ENCODE data around the gene NPPB. TPM values are rescaled to one million over a fixed set of nuclear protein-coding genes. Genes with fewer than 3 reads are reported as not detected.

NPPB gene
- total and polyA plus RNA-seq, 9 of the 15 experiments (the other 6 are each of a cell fraction or from before 2014, with no cell fraction given), result not detected

DNA sequence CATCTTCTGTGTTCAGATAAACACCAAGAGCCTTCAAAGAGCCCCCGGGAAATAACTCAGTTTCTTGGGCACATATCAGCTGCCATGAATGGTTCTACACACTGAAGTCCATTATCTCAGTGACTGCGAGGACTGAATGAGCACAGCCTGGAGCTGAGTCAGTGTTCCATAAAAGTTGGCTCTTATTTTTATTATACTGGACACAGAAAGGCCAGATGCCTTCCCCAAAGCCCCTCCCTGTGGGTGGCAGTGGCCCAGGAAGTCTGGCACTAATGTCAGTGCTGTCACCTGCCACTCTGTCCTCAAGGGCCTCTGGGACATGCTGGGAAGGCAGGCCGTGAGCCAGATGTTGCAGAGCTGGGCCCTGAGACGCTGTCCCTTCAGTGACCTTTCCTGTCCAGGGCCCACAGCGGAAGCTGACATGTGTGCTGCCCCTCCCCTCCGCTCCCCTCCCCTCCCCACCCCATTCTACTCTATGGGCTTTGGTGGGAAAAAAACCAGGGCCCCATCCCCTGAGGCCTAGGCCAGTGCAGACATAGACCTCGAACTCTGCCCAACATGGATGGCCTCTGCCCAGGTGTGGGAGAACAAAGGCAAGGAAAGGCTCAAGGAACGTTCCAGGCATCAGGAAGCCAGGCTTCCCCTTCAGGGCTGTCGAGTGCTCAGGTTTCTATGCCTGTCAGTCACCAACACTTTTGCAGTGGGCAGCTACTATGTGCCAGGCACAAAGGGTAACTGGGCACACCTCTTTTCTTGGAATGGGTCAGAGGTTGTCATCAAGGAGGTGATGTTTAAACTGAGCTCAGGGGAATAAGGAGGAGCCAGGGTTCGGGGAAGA, 22.4 kb upstream of the NPPB start (continued):
- TF ChIP-seq, protein P1, sequence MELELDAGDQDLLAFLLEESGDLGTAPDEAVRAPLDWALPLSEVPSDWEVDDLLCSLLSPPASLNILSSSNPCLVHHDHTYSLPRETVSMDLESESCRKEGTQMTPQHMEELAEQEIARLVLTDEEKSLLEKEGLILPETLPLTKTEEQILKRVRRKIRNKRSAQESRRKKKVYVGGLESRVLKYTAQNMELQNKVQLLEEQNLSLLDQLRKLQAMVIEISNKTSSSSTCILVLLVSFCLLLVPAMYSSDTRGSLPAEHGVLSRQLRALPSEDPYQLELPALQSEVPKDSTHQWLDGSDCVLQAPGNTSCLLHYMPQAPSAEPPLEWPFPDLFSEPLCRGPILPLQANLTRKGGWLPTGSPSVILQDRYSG (tag; conservative IDR thresholded peaks at IDR 0.05; ENCODE audit: low read depth), result peak; percentile 88
- TF ChIP-seq FOXM1 (IDR thresholded peaks at IDR 0.05; ENCODE audit: low read depth), result no peak
- TF ChIP-seq FOXM1 (CRISPR knock-in tag; IDR thresholded peaks at IDR 0.05; ENCODE audit: low read depth), result no peak
- no peak for TF ChIP-seq ZNF239 (CRISPR knock-in tag; IDR thresholded peaks at IDR 0.05)
- TF ChIP-seq POLR3A (IDR thresholded peaks at IDR 0.05; ENCODE audit: borderline replicate concordance, extremely low read depth, insufficient read depth, insufficient read length), result no peak
- no peak for TF ChIP-seq TAF15 (IDR thresholded peaks at IDR 0.05; ENCODE audit: low read depth, low read length)
- TF ChIP-seq NR4A1 (CRISPR knock-in tag; IDR thresholded peaks at IDR 0.05), result no peak
- TF ChIP-seq NR4A1 (tag; IDR thresholded peaks at IDR 0.05), result peak; percentile 72
- TF ChIP-seq FOXJ2 (tag; IDR thresholded peaks at IDR 0.05), result no peak
- TF ChIP-seq EWSR1 (IDR thresholded peaks at IDR 0.05; ENCODE audit: borderline replicate concordance, low read depth, partially characterized antibody), result no peak
- TF ChIP-seq ZFP1 (CRISPR knock-in tag; IDR thresholded peaks at IDR 0.05), result no peak
- TF ChIP-seq HLTF (IDR thresholded peaks at IDR 0.05), result no peak
- TF ChIP-seq FIP1L1 (IDR thresholded peaks at IDR 0.05; ENCODE audit: low read depth, low read length, poor library complexity, severe bottlenecking), result no peak
- no peak for TF ChIP-seq POU5F1 (IDR thresholded peaks at IDR 0.05; ENCODE audit: borderline replicate concordance, low read depth, low read length, partially characterized antibody)
- TF ChIP-seq STAT5B (CRISPR knock-in tag; IDR thresholded peaks at IDR 0.05), result no peak
- no peak for TF ChIP-seq ZNF224 (CRISPR knock-in tag; IDR thresholded peaks at IDR 0.05)
- TF ChIP-seq, protein P2, sequence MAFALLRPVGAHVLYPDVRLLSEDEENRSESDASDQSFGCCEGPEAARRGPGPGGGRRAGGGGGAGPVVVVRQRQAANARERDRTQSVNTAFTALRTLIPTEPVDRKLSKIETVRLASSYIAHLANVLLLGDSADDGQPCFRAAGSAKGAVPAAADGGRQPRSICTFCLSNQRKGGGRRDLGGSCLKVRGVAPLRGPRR (CRISPR knock-in tag; IDR thresholded peaks at IDR 0.05), result 0 out of 2 replicates have a peak, but pooled peaks have one; percentile 16
- no peak for TF ChIP-seq RBM14 (IDR thresholded peaks at IDR 0.05; ENCODE audit: borderline replicate concordance, insufficient read depth, low read depth, low read length)
- TF ChIP-seq RFX7 (CRISPR knock-in tag; IDR thresholded peaks at IDR 0.05), result no peak
- no peak for TF ChIP-seq SMARCA4 (IDR thresholded peaks at IDR 0.05)
- TF ChIP-seq SREBF1 (IDR thresholded peaks at IDR 0.05; ENCODE audit: borderline replicate concordance, low read depth, low read length), result no peak
- no peak for TF ChIP-seq HDGF (IDR thresholded peaks at IDR 0.05)
- TF ChIP-seq, protein P3, sequence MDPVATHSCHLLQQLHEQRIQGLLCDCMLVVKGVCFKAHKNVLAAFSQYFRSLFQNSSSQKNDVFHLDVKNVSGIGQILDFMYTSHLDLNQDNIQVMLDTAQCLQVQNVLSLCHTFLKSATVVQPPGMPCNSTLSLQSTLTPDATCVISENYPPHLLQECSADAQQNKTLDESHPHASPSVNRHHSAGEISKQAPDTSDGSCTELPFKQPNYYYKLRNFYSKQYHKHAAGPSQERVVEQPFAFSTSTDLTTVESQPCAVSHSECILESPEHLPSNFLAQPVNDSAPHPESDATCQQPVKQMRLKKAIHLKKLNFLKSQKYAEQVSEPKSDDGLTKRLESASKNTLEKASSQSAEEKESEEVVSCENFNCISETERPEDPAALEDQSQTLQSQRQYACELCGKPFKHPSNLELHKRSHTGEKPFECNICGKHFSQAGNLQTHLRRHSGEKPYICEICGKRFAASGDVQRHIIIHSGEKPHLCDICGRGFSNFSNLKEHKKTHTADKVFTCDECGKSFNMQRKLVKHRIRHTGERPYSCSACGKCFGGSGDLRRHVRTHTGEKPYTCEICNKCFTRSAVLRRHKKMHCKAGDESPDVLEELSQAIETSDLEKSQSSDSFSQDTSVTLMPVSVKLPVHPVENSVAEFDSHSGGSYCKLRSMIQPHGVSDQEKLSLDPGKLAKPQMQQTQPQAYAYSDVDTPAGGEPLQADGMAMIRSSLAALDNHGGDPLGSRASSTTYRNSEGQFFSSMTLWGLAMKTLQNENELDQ (CRISPR knock-in tag; IDR thresholded peaks at IDR 0.05; ENCODE audit: borderline replicate concordance), result no peak
- no peak for TF ChIP-seq NR1H2 (CRISPR knock-in tag; IDR thresholded peaks at IDR 0.05)
- no peak for TF ChIP-seq ZNF707 (CRISPR knock-in tag; conservative IDR thresholded peaks at IDR 0.05)
- no peak for TF ChIP-seq E2F3 (CRISPR knock-in tag; IDR thresholded peaks at IDR 0.05)
- no peak for TF ChIP-seq CHD2 (IDR thresholded peaks at IDR 0.05; ENCODE audit: low read depth, low read length)

Measured in K562 (cell line).